ENCODE data around the gene ASB4.
A peak's percentile ranks its signal among the peaks of the same experiment; 100 is the strongest.
"Not testable (repeated sequence)": the region's sequence is repeated elsewhere in the genome, so short reads cannot be mapped to it uniquely, and the experiment has no call there.

The ASB4 gene

GRCh38 chr7:95485391-95486123, at the start of gene ASB4:
Gene ASB4 (plus strand): TSS chr7:95485943. CDS start chr7:95485972, 29 bp downstream.
- no peak for FAIRE-seq
- no peak for DNase-seq (ENCODE audit: insufficient read length, low spot score)

- no peak for DNase-seq (ENCODE audit: insufficient read length, low spot score)
- FAIRE-seq: no peak
These were observed 49.3 kb upstream of the ASB4 start for GRCh38 chr7:95436407-95436806.

- DNase-seq (ENCODE audit: insufficient read length, low spot score) (no peak), FAIRE-seq (no peak)
These were observed 45.2 kb upstream of the ASB4 start for GRCh38 chr7:95440394-95441038.

GRCh38 chr7:95441042-95441823, 44.5 kb upstream of the ASB4 start:
- DNase-seq (ENCODE audit: insufficient read length, low spot score) (no peak), FAIRE-seq (no peak)

- DNase-seq (ENCODE audit: insufficient read length, low spot score) (no peak), FAIRE-seq (no peak)
These were observed 40.9 kb upstream of the ASB4 start for GRCh38 chr7:95444796-95445195.

GRCh38 chr7:95446618-95447017, 39.1 kb upstream of the ASB4 start:
- FAIRE-seq (no peak), DNase-seq (ENCODE audit: insufficient read length, low spot score) (no peak)

GRCh38 chr7:95454438-95455045, 31.2 kb upstream of the ASB4 start:
- no peak for FAIRE-seq

GRCh38 chr7:95457947-95458346, 27.8 kb upstream of the ASB4 start:
- FAIRE-seq: no peak

More at GRCh38 chr7:95454438-95455045, 31.2 kb upstream of the ASB4 start:
- no peak for DNase-seq (ENCODE audit: insufficient read length, low spot score)

GRCh38 chr7:95460653-95461052, 25.1 kb upstream of the ASB4 start:
- not testable (repeated sequence) for FAIRE-seq; DNase-seq (ENCODE audit: insufficient read length, low spot score)

More at GRCh38 chr7:95457947-95458346, 27.8 kb upstream of the ASB4 start:
- no peak for DNase-seq (ENCODE audit: insufficient read length, low spot score)

- DNase-seq (ENCODE audit: insufficient read length, low spot score) (no peak), FAIRE-seq (no peak)
These were observed 17.7 kb upstream of the ASB4 start for GRCh38 chr7:95467912-95468607.

GRCh38 chr7:95469187-95469586, 16.6 kb upstream of the ASB4 start:
- FAIRE-seq: no peak

GRCh38 chr7:95469848-95470247, 15.9 kb upstream of the ASB4 start:
- DNase-seq (ENCODE audit: insufficient read length, low spot score) (no peak), FAIRE-seq (no peak)

More at GRCh38 chr7:95469187-95469586, 16.6 kb upstream of the ASB4 start:
- no peak for DNase-seq (ENCODE audit: insufficient read length, low spot score)

- FAIRE-seq: no peak
- no peak for DNase-seq (ENCODE audit: insufficient read length, low spot score)
These were observed 15.3 kb upstream of the ASB4 start for GRCh38 chr7:95470452-95470851.

- FAIRE-seq (no peak), DNase-seq (ENCODE audit: insufficient read length, low spot score) (no peak)
These were observed 14.7 kb upstream of the ASB4 start for GRCh38 chr7:95471071-95471470.

GRCh38 chr7:95472581-95473161, 13.1 kb upstream of the ASB4 start:
- FAIRE-seq (no peak), DNase-seq (ENCODE audit: insufficient read length, low spot score) (no peak)

GRCh38 chr7:95473276-95473985, 12.3 kb upstream of the ASB4 start:
- DNase-seq (ENCODE audit: insufficient read length, low spot score) (no peak), FAIRE-seq (no peak)

- FAIRE-seq: no peak
- DNase-seq (ENCODE audit: insufficient read length, low spot score): no peak
These were observed 9.5 kb upstream of the ASB4 start for GRCh38 chr7:95476072-95476847.

GRCh38 chr7:95476904-95477594, 8.7 kb upstream of the ASB4 start:
- FAIRE-seq: no peak
- DNase-seq (ENCODE audit: insufficient read length, low spot score): peak; percentile 27
